Measurements from ENCODE around the gene FUOM. TPM values are rescaled to one million over a fixed set of nuclear protein-coding genes. Genes with fewer than 3 reads are reported as not detected.

Gene FUOM
- total and polyA plus RNA-seq, 9 of the 15 experiments (the other 6 are each of a cell fraction or from before 2014, with no cell fraction given): 1.8 to 96.1 (median 27.0) TPM

GRCh38 chr10:133343558-133343957 is 14.3 kb downstream of the FUOM start (continued):
- TF ChIP-seq SIN3A (IDR thresholded peaks at IDR 0.05; ENCODE audit: borderline replicate concordance in 2 of 2, control insufficient read depth in 1 of 2, low read depth in 2 of 2, low read length in 2 of 2): no peak

GRCh38 chr10:133342942-133343341 is 14.9 kb downstream of the FUOM start:
- TF ChIP-seq FOXM1 (IDR thresholded peaks at IDR 0.05; ENCODE audit: low read depth) (no peak), FOXM1 (CRISPR knock-in tag; IDR thresholded peaks at IDR 0.05; ENCODE audit: low read depth) (no peak), ZNF274 (IDR thresholded peaks at IDR 0.05; ENCODE audit: borderline replicate concordance, low read depth, low read length) (no peak), HBP1 (CRISPR knock-in tag; IDR thresholded peaks at IDR 0.05) (no peak), PML (IDR thresholded peaks at IDR 0.05; ENCODE audit: low read length) (no peak), PHF21A (IDR thresholded peaks at IDR 0.05; ENCODE audit: borderline replicate concordance, low read depth) (no peak), CEBPB (tag; IDR thresholded peaks at IDR 0.05) (no peak)
- Histone ChIP-seq H3K79me2 (ENCODE audit: control insufficient read depth, insufficient read depth, low read length) (no peaks in the 10 kb centered on the region), H3K4me3 (no peak overlapping the region), H3K4me1 (replicated peaks in 1 of 2; ENCODE audit: control insufficient read depth in 2 of 2, insufficient read depth in 2 of 2, low read length in 2 of 2) (peaks cover 9 to 19% of the 10 kb centered on the region in 2 experiments; a peak in 4 of 5 replicates), H3K27me3 (ENCODE audit: control insufficient read depth in 2 of 2, insufficient read depth in 2 of 2, low read length in 2 of 2) (no peaks in the 10 kb centered on the region; a peak in 1 of 5 replicates), H3K9me3 (replicated peaks; ENCODE audit: control insufficient read depth, insufficient read depth, low read depth, low read length) (no peaks in the 10 kb centered on the region), H3K36me3 (ENCODE audit: control insufficient read depth, insufficient read depth, low read length) (no peaks in the 10 kb centered on the region), H4K20me1 (replicated peaks; ENCODE audit: control insufficient read depth, insufficient read depth, low read length) (no peaks in the 10 kb centered on the region), H3K9me1 (ENCODE audit: control insufficient read depth, insufficient read depth, low read length) (no peaks in the 10 kb centered on the region), H3K9ac (ENCODE audit: insufficient read depth in 1 of 2, low read depth in 2 of 2, low read length in 2 of 2) (peak overlapping the region in 1 of 2 experiments; percentile 63; a peak in 1 of 4 replicates), H3K4me2 (ENCODE audit: insufficient read depth, low read length) (peak overlapping the region; percentile 25; the same call in 1 of the 2 replicates), H2AFZ (ENCODE audit: low read depth, low read length) (peak overlapping the region; percentile 52; the same call in 1 of the 2 replicates), H3K27ac (ENCODE audit: extremely low read depth, low read depth, low read length) (no peak overlapping the region)
- ChIA-PET CTCF (ENCODE audit: low intra/inter-chr PET ratio) (no interaction called here), POLR2A (no interaction called here)
- FAIRE-seq: no peak
- ATAC-seq: peak; percentile 16; the same call in 1 of the 3 replicates
- 44% methylated on average over 7 of the region's 8 CpGs for WGBS (ENCODE audit: insufficient coverage, low coverage, missing lambda C conversion rate)
- BruUV-seq (replicated peaks): no TSS peak
- DNase-seq (ENCODE audit: extremely low read depth in 1 of 4, low spot score in 3 of 4): no peak
- intact Hi-C loops (cut with micrococcal nuclease): no loop called here
- in situ Hi-C loops (cut with MboI): no loop called here

Measured in K562 (cell line).